ENCODE measurements around the gene PLXNC1.

- no peak for TF ChIP-seq CTCF (conservative IDR thresholded peaks at IDR 0.05 in 1 of 2, IDR thresholded peaks at IDR 0.05 in 1 of 2; ENCODE audit: low read depth in 1 of 2, low read length in 2 of 2)
- no peak for TF ChIP-seq EZH2 (IDR thresholded peaks at IDR 0.05; ENCODE audit: low read length, missing control alignments)
These were observed 38.1 kb upstream of the PLXNC1 start for GRCh38 chr12:94110258-94110657.

All from fibroblast of lung (primary cell).